HepG2 (cell line): ENCODE data around the gene TMC4. TPM values are rescaled to one million over a fixed set of nuclear protein-coding genes. Genes with fewer than 3 reads are reported as not detected.

Experiments
- ARNT2 ChIP-seq: sonication (generic); formaldehyde crosslinking; IDR thresholded peaks from 2 replicates; pipeline ENCODE4 v1.8.0; 2022; ENCODE audit warnings: mild to moderate bottlenecking, low read depth, missing genetic modification reagents, moderate library complexity
- KLF16 ChIP-seq, 2 experiments: sonication (generic) in 1 of 2; formaldehyde crosslinking in 1 of 2; IDR thresholded peaks; 2 replicates each; pipeline versions ENCODE4 v1.6.1 to v1.8.0; 2016 to 2023; ENCODE audit warnings: missing genetic modification reagents in 2 of 2, missing compliant biosample characterization in 1 of 2
- MAFG ChIP-seq: sonication (generic); formaldehyde crosslinking; IDR thresholded peaks from 2 replicates; pipeline ENCODE4 v1.5.1; 2020; ENCODE audit warnings: mild to moderate bottlenecking, missing genetic modification reagents
- MAZ ChIP-seq, 2 experiments: sonication (generic) in 1 of 2; formaldehyde crosslinking in 1 of 2; IDR thresholded peaks; 2 replicates each; pipeline versions ENCODE4 v1.5.0 to v1.6.1; 2012 to 2020; ENCODE audit warnings: low read depth in 2 of 2, mild to moderate bottlenecking in 2 of 2, borderline replicate concordance in 1 of 2, improper control_type of control experiment in 1 of 2, low read length in 1 of 2, missing genetic modification reagents in 1 of 2, moderate library complexity in 1 of 2
- MIER3 ChIP-seq: IDR thresholded peaks from 2 replicates; pipeline ENCODE4 v1.6.1; 2016; ENCODE audit warnings: missing compliant biosample characterization, borderline replicate concordance
- RNF2 ChIP-seq: fragments of 450-650 bp; conservative IDR thresholded peaks from 2 replicates; pipeline ENCODE4 v1.6.1; 2016; ENCODE audit warnings: low read depth
- SATB2 ChIP-seq: sonication (generic); formaldehyde crosslinking; IDR thresholded peaks from 2 replicates; pipeline ENCODE4 v1.5.0; 2020; ENCODE audit warnings: missing genetic modification reagents
- SP140L ChIP-seq: sonication (generic); formaldehyde crosslinking; IDR thresholded peaks from 2 replicates; pipeline ENCODE4 v1.4.0; 2020; ENCODE audit warnings: missing genetic modification reagents, borderline replicate concordance
- ZNF10 ChIP-seq: sonication (generic); formaldehyde crosslinking; IDR thresholded peaks from 2 replicates; pipeline ENCODE4 v1.4.0; 2020; ENCODE audit warnings: mild to moderate bottlenecking, low read depth, missing genetic modification reagents, borderline replicate concordance
- ZNF260 ChIP-seq: sonication (generic); formaldehyde crosslinking; IDR thresholded peaks from 2 replicates; pipeline ENCODE4 v1.4.0; 2020; ENCODE audit warnings: missing genetic modification reagents, low read depth, mild to moderate bottlenecking, borderline replicate concordance
- ZNF496 ChIP-seq: sonication (generic); formaldehyde crosslinking; IDR thresholded peaks from 2 replicates; pipeline ENCODE4 v1.8.1; 2023; ENCODE audit warnings: mild to moderate bottlenecking, moderate library complexity, missing genetic modification reagents; ENCODE audit not compliant: insufficient replicate concordance
- ZNF589 ChIP-seq: sonication (generic); formaldehyde crosslinking; conservative IDR thresholded peaks from 2 replicates; pipeline ENCODE4 v1.8.0; 2022; ENCODE audit warnings: mild to moderate bottlenecking, moderate library complexity, missing genetic modification reagents
- ZNF7 ChIP-seq: IDR thresholded peaks from 2 replicates; pipeline ENCODE4 v1.6.1; 2016; ENCODE audit warnings: missing biosample characterization, missing genetic modification reagents
- ZNF724P ChIP-seq: sonication (generic); formaldehyde crosslinking; IDR thresholded peaks from 2 replicates; pipeline ENCODE4 v1.8.0; 2022; ENCODE audit warnings: missing genetic modification reagents, borderline replicate concordance
- ZNF788 ChIP-seq: sonication (generic); formaldehyde crosslinking; IDR thresholded peaks from 2 replicates; pipeline ENCODE4 v1.5.0; 2020; ENCODE audit warnings: mild to moderate bottlenecking, missing genetic modification reagents, borderline replicate concordance
- ZZZ3 ChIP-seq: sonication (generic); formaldehyde crosslinking; IDR thresholded peaks from 2 replicates; pipeline ENCODE4 v1.4.0; 2020; ENCODE audit warnings: missing genetic modification reagents, mild to moderate bottlenecking, borderline replicate concordance
- polyA plus RNA-seq, 8 experiments: library from polyadenylated mRNA; depleted of rRNA in 3 of 8; stranded (reverse) in 7 of 8; unstranded in 1 of 8; fragments of >200 nt; fragmentation: Illumina TruSeq in 4 of 8; extraction: Trizol in 4 of 8; gene quantifications; 2 replicates each; pipeline versions ENCODE4 v1.2.1 to v1.2.3, GENCODE V29; 2011 to 2016; ENCODE audit warnings: low read depth in 4 of 8, missing spikeins in 1 of 8, mixed read lengths in 1 of 8; ENCODE audit not compliant: insufficient read depth in 1 of 8
- total RNA-seq, 5 experiments: library from RNA; depleted of rRNA; stranded (reverse); fragments of >200 nt; fragmentation: Illumina TruSeq; extraction: Trizol; gene quantifications; 2 replicates each; pipeline ENCODE4 v1.2.3, GENCODE V29; 2016; ENCODE audit warnings: low read depth in 1 of 5
- TF ChIP-seq, protein P1 (sequence below): sonication (generic); formaldehyde crosslinking; IDR thresholded peaks from 2 replicates; pipeline ENCODE4 v1.4.0; 2020; ENCODE audit warnings: missing genetic modification reagents, borderline replicate concordance
- TF ChIP-seq, protein P2 (sequence below): sonication (generic); formaldehyde crosslinking; IDR thresholded peaks from 2 replicates; pipeline ENCODE4 v1.5.1; 2020; ENCODE audit warnings: mild to moderate bottlenecking, moderate library complexity, missing genetic modification reagents
- TF ChIP-seq, protein P3 (sequence below), 2 experiments: fragments of 450-650 bp in 1 of 2; sonication (generic) in 1 of 2; formaldehyde crosslinking; IDR thresholded peaks; 2 replicates each; pipeline versions ENCODE4 v1.5.0 to v1.8.0; 2020 to 2022; ENCODE audit warnings: mild to moderate bottlenecking in 1 of 2, missing genetic modification reagents in 1 of 2
- TF ChIP-seq, protein P4 (sequence below): sonication (generic); formaldehyde crosslinking; IDR thresholded peaks from 2 replicates; pipeline ENCODE4 v1.4.0; 2020; ENCODE audit warnings: low read depth, missing genetic modification reagents

The TMC4 gene
- total and polyA plus RNA-seq, 2 of the 13 experiments (the other 11 are each of a cell fraction or from before 2014, with no cell fraction given), result 0.13 to 0.24 TPM

DNA sequence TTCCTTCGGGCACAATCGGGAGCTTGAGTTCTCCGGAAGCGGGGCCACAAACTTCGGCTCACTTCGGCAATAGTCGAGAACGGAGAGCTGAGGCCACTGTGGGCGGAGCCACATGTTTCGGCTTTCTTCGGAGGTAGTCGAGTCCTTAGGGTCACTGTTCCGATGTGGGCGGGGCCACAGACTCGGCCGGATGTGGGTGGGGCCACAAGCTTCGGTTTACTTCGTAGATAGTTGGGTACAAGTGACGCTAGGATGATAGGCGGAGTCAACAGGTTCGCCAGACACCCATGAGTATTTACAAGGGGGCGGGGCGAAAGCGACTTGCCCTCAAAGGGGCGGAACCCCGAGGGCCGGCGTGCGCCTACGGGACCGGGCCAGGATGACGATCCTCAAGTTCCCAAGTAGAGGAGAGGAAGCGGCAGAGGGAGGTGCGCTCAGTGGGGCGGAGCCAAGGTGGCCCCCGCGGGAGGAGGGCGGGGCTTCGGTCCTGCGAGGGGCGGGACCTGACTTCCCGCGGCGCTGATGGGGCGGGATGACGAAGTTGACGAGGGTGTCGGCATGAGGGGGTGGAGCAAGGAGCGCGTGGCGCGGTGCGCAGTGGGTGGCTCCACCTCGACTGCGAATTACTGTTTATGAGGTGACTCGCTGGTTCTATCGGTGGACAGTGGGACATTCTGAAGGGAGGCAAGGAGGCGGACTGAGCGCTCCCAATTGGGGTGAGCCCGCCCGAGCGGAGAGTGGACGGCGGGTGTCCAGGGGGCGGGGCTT, 17.0 kb upstream of the TMC4 start (continued):
- TF ChIP-seq, protein P1, sequence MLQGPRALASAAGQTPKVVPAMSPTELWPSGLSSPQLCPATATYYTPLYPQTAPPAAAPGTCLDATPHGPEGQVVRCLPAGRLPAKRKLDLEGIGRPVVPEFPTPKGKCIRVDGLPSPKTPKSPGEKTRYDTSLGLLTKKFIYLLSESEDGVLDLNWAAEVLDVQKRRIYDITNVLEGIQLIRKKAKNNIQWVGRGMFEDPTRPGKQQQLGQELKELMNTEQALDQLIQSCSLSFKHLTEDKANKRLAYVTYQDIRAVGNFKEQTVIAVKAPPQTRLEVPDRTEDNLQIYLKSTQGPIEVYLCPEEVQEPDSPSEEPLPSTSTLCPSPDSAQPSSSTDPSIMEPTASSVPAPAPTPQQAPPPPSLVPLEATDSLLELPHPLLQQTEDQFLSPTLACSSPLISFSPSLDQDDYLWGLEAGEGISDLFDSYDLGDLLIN (CRISPR knock-in tag), result no peak
- TF ChIP-seq SATB2 (no peak), RNF2 (0 out of 2 replicates have a peak, but pooled peaks have one; percentile 32), ZNF589 (CRISPR knock-in tag) (no peak; the same call in 1 of the 2 replicates), ZNF788 (CRISPR knock-in tag) (0 out of 2 replicates have a peak, but pooled peaks have one; percentile 77), ZNF260 (CRISPR knock-in tag) (no peak), ARNT2 (no peak), MAZ (IDR thresholded peaks at IDR 0.05; ENCODE audit: borderline replicate concordance, low read depth, low read length) (peak; percentile 95), MAZ (CRISPR knock-in tag; IDR thresholded peaks at IDR 0.05; ENCODE audit: low read depth) (peak; percentile 78), KLF16 (CRISPR knock-in tag; IDR thresholded peaks at IDR 0.05) (peak in 1 of 2 experiments; percentile 67; a peak in 1 of 4 replicates), ZZZ3 (CRISPR knock-in tag) (0 out of 2 replicates have a peak, but pooled peaks have one; percentile 26), ZNF724P (CRISPR knock-in tag) (no peak; the same call in 1 of the 2 replicates), ZNF7 (CRISPR knock-in tag) (no peak), ZNF496 (CRISPR knock-in tag) (no peak), MIER3 (CRISPR knock-in tag) (no peak), SP140L (CRISPR knock-in tag) (no peak), ZNF10 (CRISPR knock-in tag) (no peak), MAFG (CRISPR knock-in tag) (no peak)
- TF ChIP-seq, protein P2, sequence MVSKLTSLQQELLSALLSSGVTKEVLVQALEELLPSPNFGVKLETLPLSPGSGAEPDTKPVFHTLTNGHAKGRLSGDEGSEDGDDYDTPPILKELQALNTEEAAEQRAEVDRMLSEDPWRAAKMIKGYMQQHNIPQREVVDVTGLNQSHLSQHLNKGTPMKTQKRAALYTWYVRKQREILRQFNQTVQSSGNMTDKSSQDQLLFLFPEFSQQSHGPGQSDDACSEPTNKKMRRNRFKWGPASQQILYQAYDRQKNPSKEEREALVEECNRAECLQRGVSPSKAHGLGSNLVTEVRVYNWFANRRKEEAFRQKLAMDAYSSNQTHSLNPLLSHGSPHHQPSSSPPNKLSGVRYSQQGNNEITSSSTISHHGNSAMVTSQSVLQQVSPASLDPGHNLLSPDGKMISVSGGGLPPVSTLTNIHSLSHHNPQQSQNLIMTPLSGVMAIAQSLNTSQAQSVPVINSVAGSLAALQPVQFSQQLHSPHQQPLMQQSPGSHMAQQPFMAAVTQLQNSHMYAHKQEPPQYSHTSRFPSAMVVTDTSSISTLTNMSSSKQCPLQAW, result no peak
- TF ChIP-seq, protein P3, sequence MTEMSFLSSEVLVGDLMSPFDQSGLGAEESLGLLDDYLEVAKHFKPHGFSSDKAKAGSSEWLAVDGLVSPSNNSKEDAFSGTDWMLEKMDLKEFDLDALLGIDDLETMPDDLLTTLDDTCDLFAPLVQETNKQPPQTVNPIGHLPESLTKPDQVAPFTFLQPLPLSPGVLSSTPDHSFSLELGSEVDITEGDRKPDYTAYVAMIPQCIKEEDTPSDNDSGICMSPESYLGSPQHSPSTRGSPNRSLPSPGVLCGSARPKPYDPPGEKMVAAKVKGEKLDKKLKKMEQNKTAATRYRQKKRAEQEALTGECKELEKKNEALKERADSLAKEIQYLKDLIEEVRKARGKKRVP (CRISPR knock-in tag; IDR thresholded peaks at IDR 0.05), result peak in 1 of 2 experiments; percentile 32; a peak in 1 of 4 replicates
- TF ChIP-seq, protein P4, sequence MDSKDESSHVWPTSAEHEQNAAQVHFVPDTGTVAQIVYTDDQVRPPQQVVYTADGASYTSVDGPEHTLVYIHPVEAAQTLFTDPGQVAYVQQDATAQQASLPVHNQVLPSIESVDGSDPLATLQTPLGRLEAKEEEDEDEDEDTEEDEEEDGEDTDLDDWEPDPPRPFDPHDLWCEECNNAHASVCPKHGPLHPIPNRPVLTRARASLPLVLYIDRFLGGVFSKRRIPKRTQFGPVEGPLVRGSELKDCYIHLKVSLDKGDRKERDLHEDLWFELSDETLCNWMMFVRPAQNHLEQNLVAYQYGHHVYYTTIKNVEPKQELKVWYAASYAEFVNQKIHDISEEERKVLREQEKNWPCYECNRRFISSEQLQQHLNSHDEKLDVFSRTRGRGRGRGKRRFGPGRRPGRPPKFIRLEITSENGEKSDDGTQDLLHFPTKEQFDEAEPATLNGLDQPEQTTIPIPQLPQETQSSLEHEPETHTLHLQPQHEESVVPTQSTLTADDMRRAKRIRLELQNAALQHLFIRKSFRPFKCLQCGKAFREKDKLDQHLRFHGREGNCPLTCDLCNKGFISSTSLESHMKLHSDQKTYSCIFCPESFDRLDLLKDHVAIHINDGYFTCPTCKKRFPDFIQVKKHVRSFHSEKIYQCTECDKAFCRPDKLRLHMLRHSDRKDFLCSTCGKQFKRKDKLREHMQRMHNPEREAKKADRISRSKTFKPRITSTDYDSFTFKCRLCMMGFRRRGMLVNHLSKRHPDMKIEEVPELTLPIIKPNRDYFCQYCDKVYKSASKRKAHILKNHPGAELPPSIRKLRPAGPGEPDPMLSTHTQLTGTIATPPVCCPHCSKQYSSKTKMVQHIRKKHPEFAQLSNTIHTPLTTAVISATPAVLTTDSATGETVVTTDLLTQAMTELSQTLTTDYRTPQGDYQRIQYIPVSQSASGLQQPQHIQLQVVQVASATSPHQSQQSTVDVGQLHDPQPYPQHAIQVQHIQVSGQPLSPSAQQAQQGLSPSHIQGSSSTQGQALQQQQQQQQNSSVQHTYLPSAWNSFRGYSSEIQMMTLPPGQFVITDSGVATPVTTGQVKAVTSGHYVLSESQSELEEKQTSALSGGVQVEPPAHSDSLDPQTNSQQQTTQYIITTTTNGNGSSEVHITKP, result no peak; the same call in 1 of the 2 replicates
